HG03571 (cell line): ENCODE measurements around the gene SEC24D.
"Not testable (repeated sequence)": the region's sequence is repeated elsewhere in the genome, so short reads cannot be mapped to it uniquely, and the experiment has no call there.

Experiments used
- ATAC-seq: cut with Tn5 transposase; IDR thresholded peaks from one replicate; pipeline ENCODE4 v1.9.1; 2021; ENCODE audit not compliant: unreplicated experiment

The SEC24D gene

GRCh38 chr4:118814058-118814457 is 21.9 kb downstream of the SEC24D start:
- no peak for ATAC-seq

- no peak for ATAC-seq
Observed at GRCh38 chr4:118813561-118813960, 22.4 kb downstream of the SEC24D start.

DNA sequence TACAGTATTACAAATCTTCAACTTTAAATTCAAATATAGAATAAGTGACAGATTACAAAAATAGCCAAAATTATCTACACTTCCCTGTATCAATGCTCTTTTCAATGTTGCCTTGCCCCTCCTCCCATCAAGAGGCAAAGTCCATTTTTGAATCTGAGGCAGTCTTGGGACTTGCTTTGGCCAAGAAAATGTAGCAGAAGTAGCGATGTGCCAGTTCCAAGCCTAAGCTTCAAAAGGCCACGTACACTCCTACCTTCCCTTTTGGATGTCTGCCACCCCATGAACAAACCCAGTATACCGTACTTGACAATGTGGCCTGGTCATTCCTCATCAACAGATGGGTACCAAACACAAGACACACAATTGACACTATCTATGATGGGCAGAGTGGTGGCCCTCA is 24.1 kb downstream of the SEC24D start:
- ATAC-seq = no peak

GRCh38 chr4:118810991-118811764 is 24.7 kb downstream of the SEC24D start:
- ATAC-seq = no peak

DNA sequence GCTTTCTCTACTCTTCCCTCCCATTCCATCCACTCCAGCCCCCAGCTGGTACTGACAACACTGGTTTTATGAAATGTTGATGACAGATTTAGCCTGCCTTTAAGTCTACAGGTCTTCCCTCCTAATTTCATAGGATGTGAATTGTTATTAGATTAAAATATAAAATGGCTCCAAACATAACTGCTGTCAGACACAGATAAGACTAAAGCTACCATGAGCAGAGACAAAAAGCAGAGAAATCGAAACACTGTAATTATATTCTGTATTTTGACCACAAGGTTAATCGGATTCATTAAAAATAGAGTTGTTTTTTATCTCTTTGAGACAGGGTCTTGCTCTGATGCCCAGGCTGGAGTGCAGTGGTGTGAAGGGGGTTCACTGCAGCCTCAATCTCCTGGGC is 28.3 kb downstream of the SEC24D start:
- ATAC-seq = no peak

- ATAC-seq = no peak
Observed at GRCh38 chr4:118803253-118803652, 32.7 kb downstream of the SEC24D start.

DNA sequence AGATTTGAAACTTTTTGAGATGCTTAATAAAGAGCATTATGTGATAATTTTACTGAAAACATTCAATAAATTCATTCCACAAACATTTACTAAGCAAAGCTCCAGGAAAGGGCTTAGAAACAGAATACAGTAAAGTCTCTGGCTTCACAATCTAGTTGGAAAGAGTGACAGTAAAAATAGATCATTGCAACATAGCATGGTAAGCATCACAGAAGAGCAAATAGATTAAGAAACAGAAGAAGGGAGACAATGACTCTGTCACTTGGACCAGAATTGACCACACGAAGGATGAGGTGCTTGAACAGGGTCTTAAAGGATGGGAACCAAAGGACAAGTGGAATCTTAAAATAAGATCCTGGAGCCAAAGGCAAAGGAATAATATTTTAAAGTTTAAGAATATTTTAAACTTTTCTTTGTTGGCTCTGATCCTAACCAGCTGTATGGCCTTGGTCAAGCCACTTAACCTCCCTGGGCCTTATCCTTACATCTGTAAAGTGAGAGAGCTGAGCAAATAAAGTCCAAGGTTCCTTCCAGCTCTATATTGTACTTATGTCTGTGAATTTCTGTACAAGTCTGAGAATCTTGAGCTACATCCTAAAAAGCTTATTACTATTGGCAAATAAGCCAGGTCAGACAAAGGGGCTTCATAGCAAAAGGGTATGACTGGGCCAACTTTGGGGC is 33.9 kb downstream of the SEC24D start:
- ATAC-seq = no peak

GRCh38 chr4:118799231-118799942 is 36.5 kb downstream of the SEC24D start:
- no peak for ATAC-seq

GRCh38 chr4:118798658-118799057 is 37.3 kb downstream of the SEC24D start:
- ATAC-seq = no peak

DNA sequence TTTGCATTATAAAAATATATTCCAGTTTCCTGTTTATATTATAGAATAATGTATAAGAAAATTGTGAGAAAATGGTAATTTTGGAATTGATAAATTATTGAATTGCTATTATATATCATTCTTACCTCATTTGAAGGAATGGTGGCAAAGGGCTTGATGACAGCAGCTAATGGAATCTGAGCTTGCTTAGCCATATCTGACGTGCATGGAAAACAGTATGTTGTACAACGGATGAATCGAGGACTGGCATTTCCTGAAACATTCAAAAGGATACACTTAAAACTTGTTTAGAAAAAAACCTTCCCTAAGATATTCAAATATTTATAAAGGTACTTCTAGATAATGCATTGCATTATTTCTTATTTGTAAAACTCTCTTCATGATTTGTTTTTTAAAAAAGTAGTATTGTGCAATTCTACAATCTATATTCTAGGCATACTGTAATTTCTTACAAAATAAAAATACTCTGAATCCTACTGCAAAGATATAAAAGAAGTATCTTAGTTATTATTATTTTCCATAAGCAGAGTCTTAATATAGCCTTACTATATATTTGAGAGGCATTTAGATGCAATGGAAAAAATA is 38.3 kb downstream of the SEC24D start:
- no peak for ATAC-seq

- not testable (repeated sequence) for ATAC-seq
Observed at GRCh38 chr4:118791690-118792446, 44.1 kb downstream of the SEC24D start.

- ATAC-seq = no peak
Observed at GRCh38 chr4:118790544-118790943, 45.4 kb downstream of the SEC24D start.

GRCh38 chr4:118788911-118789310 is 47.0 kb downstream of the SEC24D start:
- no peak for ATAC-seq

- ATAC-seq = no peak
Observed at GRCh38 chr4:118787844-118788380, 48.0 kb downstream of the SEC24D start.

DNA sequence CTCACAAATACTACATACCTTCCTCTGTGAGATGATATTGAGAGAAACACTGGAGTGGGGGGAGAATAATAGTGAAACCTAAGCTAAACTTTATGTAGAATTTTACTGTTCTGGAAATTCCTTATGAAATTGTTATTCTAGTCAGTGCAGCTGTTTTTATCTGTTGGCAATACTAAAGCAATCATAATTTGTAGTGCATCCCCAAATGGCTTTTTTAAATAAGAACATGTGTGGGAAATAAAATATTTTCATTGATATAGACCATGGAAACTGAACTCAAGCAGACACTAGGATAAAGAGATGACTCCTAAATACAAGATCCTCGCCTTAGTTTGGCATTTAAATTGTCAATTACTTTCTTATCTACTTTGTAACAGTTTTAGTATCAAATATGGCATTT is 51.1 kb downstream of the SEC24D start:
- no peak for ATAC-seq

GRCh38 chr4:118783887-118784286 is 52.0 kb downstream of the SEC24D start:
- ATAC-seq = no peak

- not testable (repeated sequence) for ATAC-seq
Observed at GRCh38 chr4:118782886-118783285, 53.0 kb downstream of the SEC24D start.

DNA sequence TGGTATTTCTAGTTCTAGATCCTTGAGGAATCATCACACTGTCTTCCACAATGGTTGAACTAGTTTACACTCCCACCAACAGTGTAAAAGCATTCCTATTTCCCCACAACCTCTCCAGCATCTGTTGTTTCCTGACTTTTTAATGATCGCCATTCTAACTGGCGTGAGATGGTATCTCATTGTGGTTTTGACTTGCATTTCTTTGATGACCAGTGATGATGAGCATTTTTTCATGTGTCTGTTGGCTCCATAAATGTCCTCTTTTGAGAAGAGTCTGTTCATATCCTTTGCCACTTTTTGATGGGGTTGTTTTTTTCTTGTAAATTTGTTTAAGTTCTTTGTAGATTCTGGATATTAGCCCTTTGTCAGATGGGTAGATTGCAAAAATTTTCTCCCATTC is 58.3 kb downstream of the SEC24D start:
- ATAC-seq = not testable (repeated sequence)

GRCh38 chr4:118776955-118777640 is 58.8 kb downstream of the SEC24D start:
- ATAC-seq = not testable (repeated sequence)
